Hepatocyte (in vitro differentiated cells): ENCODE data around the gene PDZD4.

ENCODE experiments used
- CTCF ChIP-seq: fragments of 200-600 bp; sonication (generic); IDR thresholded peaks from 2 replicates; pipeline ENCODE4 v1.5.1; 2016; ENCODE audit warnings: antibody characterized with exemption, mild to moderate bottlenecking; ENCODE audit not compliant: poor library complexity
- EZH2 ChIP-seq: fragments of 200-600 bp; sonication (generic); IDR thresholded peaks from 2 replicates; pipeline ENCODE4 v1.6.1; 2016; ENCODE audit warnings: antibody characterized with exemption, mild to moderate bottlenecking, borderline replicate concordance

DNA sequence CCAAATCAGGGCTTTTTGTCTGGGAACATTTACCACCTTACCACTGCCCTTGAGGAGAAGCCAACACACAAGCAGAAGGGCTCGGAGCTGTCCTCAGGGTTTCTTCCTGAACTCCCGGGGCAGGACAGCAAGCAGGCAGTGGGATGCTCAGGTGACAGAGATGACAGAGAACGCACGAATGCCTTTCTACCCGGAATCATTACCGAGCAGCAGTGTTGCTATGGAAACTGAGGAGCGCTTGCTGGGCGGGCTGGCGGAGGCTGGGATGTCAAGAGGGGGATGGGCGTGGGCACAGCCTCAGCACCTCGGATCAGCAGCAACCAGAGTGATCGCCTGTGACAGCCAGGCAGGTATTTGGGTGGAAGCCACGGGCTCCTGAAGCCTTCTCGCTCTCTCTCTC, 18.1 kb downstream of the PDZD4 start:
- TF ChIP-seq CTCF (no peak), EZH2 (no peak)
